A549 treated with ZK216348 at 1 μM for 4 hours (cell line): Measurements from ENCODE around the gene ADH1B. TPM values are rescaled to one million over a fixed set of nuclear protein-coding genes. Genes with fewer than 3 reads are reported as not detected.

Experiments used
- total RNA-seq: library from RNA; stranded (reverse); fragments of 200-300 nt; extraction: Qiagen RNA extraction; gene quantifications from 5 replicates; pipeline ENCODE4 v1.2.3, GENCODE V29; 2022; ENCODE audit warnings: low read depth

The ADH1B gene
- total RNA-seq, result not detected in 5 replicates

GRCh38 chr4:99321241-99322191 lies at the start of gene ADH1B:
Gene ADH1B, minus strand, starts transcription at chr4:99321401. Its CDS starts 70 bp downstream, at chr4:99321331.

GRCh38 chr4:99352602-99353537 lies 31.7 kb upstream of the ADH1B start, which contains the start of gene ADH1C:
Gene ADH1C, minus strand, starts transcription at chr4:99352746. Its CDS starts 71 bp downstream, at chr4:99352675.

GRCh38 chr4:99290848-99291786 lies 30.1 kb downstream of the ADH1B start, which contains the start of gene ADH1A:
Gene ADH1A, minus strand, starts transcription at chr4:99290985. Its CDS starts 71 bp downstream, at chr4:99290914.

Other genes with a start within 250 kb of the ADH1B start
- 103 to 123 TPM (median 107 TPM) in 5 replicates for gene ADH5, start 232.6 kb downstream of the ADH1B start, total RNA-seq
- not detected in 5 replicates for gene ADH4, start 177.1 kb downstream of the ADH1B start, total RNA-seq
- gene ADH6, start 102.2 kb downstream of the ADH1B start, total RNA-seq, result 0.07 TPM in 1 of 5 replicates, not detected in the others
- not detected in 5 replicates for gene ADH1A, start 30.4 kb downstream of the ADH1B start, total RNA-seq
- not detected in 5 replicates for gene ADH1C, start 31.3 kb upstream of the ADH1B start, total RNA-seq
- gene ADH7, start 113.9 kb upstream of the ADH1B start, total RNA-seq, result not detected in 5 replicates
- not detected in 5 replicates for gene C4orf17, start 189.6 kb upstream of the ADH1B start, total RNA-seq
- 3.8 to 5.2 TPM (median 4.3 TPM) in 5 replicates for gene TRMT10A, start 242.6 kb upstream of the ADH1B start, total RNA-seq